Psoas muscle (tissue), 8 donors: Measurements from ENCODE around the gene DMWD. TPM values are rescaled to one million over a fixed set of nuclear protein-coding genes. Genes with fewer than 3 reads are reported as not detected.

ENCODE experiments used
- ATAC-seq, 4 donors: fragments of 200-7000 bp; cut with Tn5 transposase; one replicate each; pipeline ENCODE4 v1.9.1; 2020; ENCODE audit warnings: moderate library complexity in 3 of 4, mild to moderate bottlenecking in 2 of 4
- DNase-seq, 2 donors: peaks; one replicate each; pipeline ENCODE4 v3.0.0-alpha.2; 2020
- H3K27ac ChIP-seq: fragments of 200-600 bp; one replicate; pipeline ENCODE4 v1.8.0; 2022
- H3K27me3 ChIP-seq, 3 donors: fragments of 200-600 bp in 1 of 3; one replicate each; pipeline versions ENCODE4 v1.6.1 to v1.8.0; 2013 to 2022; ENCODE audit warnings: low read length in 2 of 3, mild to moderate bottlenecking in 2 of 3, moderate library complexity in 1 of 3; ENCODE audit not compliant: insufficient read depth in 3 of 3
- H3K36me3 ChIP-seq, 2 donors: fragments of 200-600 bp in 1 of 2; one replicate each; pipeline versions ENCODE4 v1.6.1 to v1.8.0; 2013 to 2022; ENCODE audit warnings: low read depth in 1 of 2, mild to moderate bottlenecking in 1 of 2, moderate library complexity in 1 of 2; ENCODE audit not compliant: insufficient read depth in 1 of 2
- H3K4me1 ChIP-seq: fragments of 200-600 bp; one replicate; pipeline ENCODE4 v1.8.0; 2022
- H3K4me3 ChIP-seq: fragments of 200-600 bp; one replicate; pipeline ENCODE4 v1.8.0; 2022; ENCODE audit warnings: mild to moderate bottlenecking
- H3K9me3 ChIP-seq: fragments of 200-600 bp; one replicate; pipeline ENCODE4 v1.8.0; 2022
- CTCF ChIP-seq: fragments of 200-600 bp; IDR thresholded peaks from one replicate; pipeline ENCODE4 v1.8.0; 2022; ENCODE audit warnings: antibody characterized with exemption
- WGBS, 3 donors: extraction: QIAGEN DNeasy Blood & Tissue Kit; methylation state at CpG; one replicate each; pipeline versions ENCODE4 v1.1.6 to v1.1.7; 2013; 5-methylcytosine and 5-hydroxymethylcytosine counted together
- intact Hi-C, 2 donors: fragments of 100-400 bp; cut with DNase I; formaldehyde crosslinking; loops; one replicate each; pipeline versions ENCODE4 v1.11.0 to v1.14.2; 2022
- long read RNA-seq, 2 donors: library from polyadenylated mRNA; unstranded; transcript quantifications; one replicate each; pipeline ENCODE4 v2.0.0, GENCODE V29; 2021
- polyA plus RNA-seq, 3 donors: library from polyadenylated mRNA; stranded (reverse); fragments of 200-250 nt; gene quantifications; one replicate each; pipeline ENCODE4 v1.2.3, GENCODE V29; 2013
- total RNA-seq, 4 donors: library from RNA; stranded (reverse); fragmentation: NEBNext Ultra II Directional in 2 of 4; extraction: Animal tissue kit (Norgen Biotek cat#: 25700) in 2 of 4; gene quantifications; one replicate each; pipeline versions ENCODE4 v1.2.1 to v1.2.4, GENCODE V29; 2021 to 2023
- donor health status: healthy with polysubstance abuse.
- donor health status: DM: no; HTN: no; CAD: no; lungs with moderate emphysema.
- donor health status: Bipolar disorder and iron deficiency.
- donor health status: healthy.
- donor health status: DM: yes; HTN: yes; CAD: no.
- donor health status: DM: no; HTN: no; CAD: no.
- donor health status: DM: no; HTN: no; CAD: no.
- donor health status: DM: yes; HTN: yes; CAD: no.

The DMWD gene
- total RNA-seq: 100 to 1,000 TPM in 1 of 4 donors, 10 to 100 TPM in 3; 50.8 to 104 (median 66.9) TPM
- polyA plus RNA-seq: 10 to 100 TPM; 38.4 to 61.8 (median 48.2) TPM
- long read RNA-seq, donor 1, transcript DMWD-201 (5 exons, 3,305 nt): major isoform, 19 of 42 reads
- long read RNA-seq, donor 1, transcript DMWD-205 (2 exons, 643 nt): minor isoform, 16 of 42 reads
- long read RNA-seq, donor 1, partial matches to known transcripts: 3 of 42 reads
- long read RNA-seq, donor 1, other reads (novel, unspliced or antisense): 2 of 42 reads
- long read RNA-seq, donor 2, transcript DMWD-207 (1 exons, 782 nt): minor isoform, 5 of 159 reads
- long read RNA-seq, donor 2, transcript DMWD-202 (4 exons, 3,292 nt): minor isoform, 9 of 159 reads
- long read RNA-seq, donor 2, transcript DMWD-201 (5 exons, 3,305 nt): minor isoform, 46 of 159 reads
- long read RNA-seq, donor 2, transcript DMWD-205 (2 exons, 643 nt): major isoform, 55 of 159 reads
- long read RNA-seq, donor 2, partial matches to known transcripts: 28 of 159 reads
- long read RNA-seq, donor 2, other reads (novel, unspliced or antisense): 15 of 159 reads

- TF ChIP-seq CTCF: no peak
- peak; percentile 100 for DNase-seq
- H3K36me3 ChIP-seq: peaks cover 0 to 32% of the 10 kb centered on the region in 2 donors
- peak within 1 kb of the TSS; percentile 77 for H3K4me3 ChIP-seq
- no peaks in the 10 kb centered on the region for H3K9me3 ChIP-seq
- no peaks in the 10 kb centered on the region for H3K27me3 ChIP-seq
- peak within 1 kb of the TSS; percentile 88 for H3K27ac ChIP-seq
- intact Hi-C loops: no loop called here
- peaks cover 32% of the 10 kb centered on the region for H3K4me1 ChIP-seq
- 0 to 1% (median 1%) methylated on average over 39 to 86 of the region's 86 CpGs for WGBS, 3 donors
- peak; percentile 89 to 96 (median 93) for ATAC-seq
These were observed at the start of gene DMWD for GRCh38 chr19:45792470-45793177. DMWD (minus strand) TSS chr19:45792845; CDS start chr19:45792756, 89 bp downstream.

- Histone ChIP-seq H3K9me3 (no peaks in the 10 kb centered on the region), H3K4me3 (no peak overlapping the region), H3K36me3 (peaks cover 12 to 100% of the 10 kb centered on the region in 2 donors), H3K4me1 (no peaks in the 10 kb centered on the region), H3K27ac (no peak overlapping the region), H3K27me3 (no peaks in the 10 kb centered on the region)
- no peak for TF ChIP-seq CTCF
- ATAC-seq (no peak), DNase-seq (peak in 1 of 2 donors; percentile 35)
- whole genome bisulfite sequencing, 3 donors: 94 to 96% (median 95%) methylated on average over 14 of the region's 14 CpGs
- intact Hi-C loops: no loop called here
These were observed 49.6 kb upstream of the DMWD start for GRCh38 chr19:45842198-45842597.

GRCh38 chr19:45834970-45835369, 42.3 kb upstream of the DMWD start:
- DNase-seq (peak in 1 of 2 donors; percentile 23), ATAC-seq (peak in 1 of 4 donors; percentile 14)
- peaks cover 16 to 100% of the 10 kb centered on the region in 2 donors for H3K36me3 ChIP-seq
- H3K9me3 ChIP-seq: no peaks in the 10 kb centered on the region
- WGBS, 3 donors: 80 to 87% (median 83%) methylated on average over 7 of the region's 7 CpGs
- H3K27ac ChIP-seq: no peak overlapping the region
- TF ChIP-seq CTCF: no peak
- H3K4me1 ChIP-seq: no peaks in the 10 kb centered on the region
- intact Hi-C loops: no loop called here
- no peak overlapping the region for H3K4me3 ChIP-seq
- no peaks in the 10 kb centered on the region for H3K27me3 ChIP-seq

GRCh38 chr19:45828945-45829344, 36.3 kb upstream of the DMWD start:
- H3K27ac ChIP-seq: no peak overlapping the region
- intact Hi-C loops: no loop called here
- H3K36me3 ChIP-seq: peaks cover 14 to 98% of the 10 kb centered on the region in 2 donors
- ATAC-seq (no peak), DNase-seq (peak in 1 of 2 donors; percentile 39)
- 94 to 96% (median 95%) methylated on average over 16 of the region's 16 CpGs for WGBS, 3 donors
- TF ChIP-seq CTCF: no peak
- H3K27me3 ChIP-seq: no peaks in the 10 kb centered on the region
- no peak overlapping the region for H3K4me3 ChIP-seq
- no peaks in the 10 kb centered on the region for H3K9me3 ChIP-seq
- H3K4me1 ChIP-seq: peaks cover 5% of the 10 kb centered on the region
